AG09309 (cell line): ENCODE results near the gene RBM10.
"Not testable (repeated sequence)": the region's sequence is repeated elsewhere in the genome, so short reads cannot be mapped to it uniquely, and the experiment has no call there.

Experiments used
- DNase-seq: peaks from one replicate; pipeline ENCODE4 v3.0.0-alpha.2; 2010; ENCODE audit warnings: low read depth
- H3K4me3 ChIP-seq: 2 replicates; pipeline ENCODE4 v1.5.1; 2011; ENCODE audit warnings: mild to moderate bottlenecking, low read depth, low read length, moderate library complexity; ENCODE audit not compliant: control insufficient read depth
- TF ChIP-seq, protein P1 (sequence below): IDR thresholded peaks from 2 replicates; pipeline ENCODE4 v1.5.1; 2011; ENCODE audit warnings: mild to moderate bottlenecking, low read depth, low read length, inconsistent platforms; ENCODE audit not compliant: insufficient read depth, control insufficient read depth; ENCODE audit errors: missing control alignments

RBM10 gene

DNA sequence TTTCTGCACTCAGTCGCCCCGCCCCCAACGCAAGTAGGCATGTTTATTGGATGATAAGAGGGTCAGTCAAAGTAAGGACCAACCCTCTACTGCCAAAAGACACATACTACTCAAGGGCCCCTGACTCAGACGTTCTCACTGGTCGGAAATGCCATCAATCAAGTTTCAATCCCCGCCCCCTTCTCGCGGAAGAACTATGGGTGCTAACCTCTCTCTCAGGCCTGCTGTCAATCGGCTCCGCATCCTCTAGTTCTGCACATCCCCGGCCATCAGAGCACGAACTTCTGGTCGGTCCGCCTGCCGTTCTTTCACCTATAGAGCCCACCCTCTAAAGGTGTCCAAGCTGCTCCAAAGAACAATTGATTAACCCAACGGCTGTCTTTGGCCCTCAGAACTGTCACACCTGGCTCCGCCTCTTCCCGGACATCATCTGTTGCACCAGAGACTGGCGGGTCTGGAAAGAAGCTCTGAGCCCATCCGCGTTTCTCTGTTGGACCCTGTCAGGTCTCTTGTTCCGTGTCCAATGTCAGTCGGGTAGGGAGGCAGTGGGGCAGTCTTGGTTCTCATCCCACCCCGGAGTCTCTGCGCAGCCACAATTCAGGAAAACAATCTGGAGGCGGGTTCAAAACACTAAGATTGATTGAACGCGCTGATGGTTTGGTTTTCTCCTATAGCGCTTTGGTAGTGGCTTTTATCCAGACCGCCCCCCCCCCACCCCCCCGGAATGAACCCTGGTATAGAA, 15.7 kb upstream of the RBM10 start:
- peak overlapping the region; percentile 56 for H3K4me3 ChIP-seq
- TF ChIP-seq, protein P1, sequence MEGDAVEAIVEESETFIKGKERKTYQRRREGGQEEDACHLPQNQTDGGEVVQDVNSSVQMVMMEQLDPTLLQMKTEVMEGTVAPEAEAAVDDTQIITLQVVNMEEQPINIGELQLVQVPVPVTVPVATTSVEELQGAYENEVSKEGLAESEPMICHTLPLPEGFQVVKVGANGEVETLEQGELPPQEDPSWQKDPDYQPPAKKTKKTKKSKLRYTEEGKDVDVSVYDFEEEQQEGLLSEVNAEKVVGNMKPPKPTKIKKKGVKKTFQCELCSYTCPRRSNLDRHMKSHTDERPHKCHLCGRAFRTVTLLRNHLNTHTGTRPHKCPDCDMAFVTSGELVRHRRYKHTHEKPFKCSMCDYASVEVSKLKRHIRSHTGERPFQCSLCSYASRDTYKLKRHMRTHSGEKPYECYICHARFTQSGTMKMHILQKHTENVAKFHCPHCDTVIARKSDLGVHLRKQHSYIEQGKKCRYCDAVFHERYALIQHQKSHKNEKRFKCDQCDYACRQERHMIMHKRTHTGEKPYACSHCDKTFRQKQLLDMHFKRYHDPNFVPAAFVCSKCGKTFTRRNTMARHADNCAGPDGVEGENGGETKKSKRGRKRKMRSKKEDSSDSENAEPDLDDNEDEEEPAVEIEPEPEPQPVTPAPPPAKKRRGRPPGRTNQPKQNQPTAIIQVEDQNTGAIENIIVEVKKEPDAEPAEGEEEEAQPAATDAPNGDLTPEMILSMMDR, result no peak
- peak; percentile 91 for DNase-seq

DNA sequence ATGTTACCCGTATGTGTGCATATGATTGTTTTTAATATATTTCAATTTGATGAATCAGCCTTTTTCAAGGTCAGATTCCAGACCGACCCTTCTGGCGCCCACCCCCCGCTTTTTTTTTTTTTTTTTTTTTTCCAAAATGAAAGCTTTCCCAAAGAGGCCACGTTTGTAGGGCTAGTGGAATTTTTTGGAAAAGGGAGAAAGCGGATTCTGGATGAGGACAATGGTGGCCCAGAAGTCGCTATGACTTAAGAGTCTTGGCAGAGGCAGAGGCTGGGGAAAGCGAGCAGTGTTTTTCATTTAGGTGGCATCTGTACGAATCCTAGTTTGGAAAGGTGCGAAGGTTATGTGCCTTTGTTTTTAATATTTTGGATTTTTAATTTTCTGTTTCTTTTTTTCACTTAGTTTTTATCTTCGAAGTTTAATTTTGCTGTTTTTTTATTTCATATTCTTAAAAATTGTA, 15.1 kb upstream of the RBM10 start:
- TF ChIP-seq, protein P1, result no peak
- H3K4me3 ChIP-seq, result peak overlapping the region; percentile 56
- no peak for DNase-seq

DNA sequence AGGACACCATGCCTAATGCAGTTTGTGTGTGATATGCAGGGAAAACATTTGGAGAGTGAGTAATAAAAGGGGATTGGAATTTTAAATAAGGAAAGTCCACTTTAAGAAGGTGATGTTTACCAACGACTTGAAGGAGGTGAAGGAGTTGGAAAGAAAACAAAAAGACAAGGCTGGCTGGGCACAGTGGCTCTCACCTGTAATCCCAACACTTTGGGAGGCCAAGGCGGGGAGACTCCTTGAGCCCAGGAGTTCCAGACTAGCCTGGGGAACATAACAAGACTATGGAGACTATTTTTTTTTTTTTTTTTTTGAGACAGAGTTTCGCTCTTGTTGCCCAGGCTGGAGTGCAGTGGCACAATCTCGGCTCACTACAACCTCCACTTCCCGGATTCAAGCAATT, 11.5 kb upstream of the RBM10 start:
- TF ChIP-seq, protein P1, result no peak
- DNase-seq, result no peak
- no peak overlapping the region for H3K4me3 ChIP-seq

DNA sequence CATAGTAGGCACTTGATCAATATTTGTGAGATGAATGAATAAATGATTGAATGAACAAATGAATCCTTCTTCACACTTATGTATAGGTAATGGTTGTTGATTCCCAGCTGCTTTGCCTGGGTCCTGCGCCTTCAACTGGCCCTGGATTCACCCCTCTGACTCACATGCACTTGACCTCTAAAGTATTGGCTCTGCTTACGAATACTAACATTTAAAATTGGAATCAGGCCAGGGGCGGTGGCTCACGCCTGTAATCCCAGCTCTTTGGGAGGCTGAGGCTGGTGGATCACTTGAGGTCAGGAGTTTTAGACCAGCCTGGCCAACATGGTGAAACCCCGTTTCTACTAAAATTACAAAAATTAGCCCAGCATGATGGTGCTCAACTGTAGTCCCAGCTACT, 9.4 kb upstream of the RBM10 start:
- H3K4me3 ChIP-seq, DNase-seq: not testable (repeated sequence)

DNA sequence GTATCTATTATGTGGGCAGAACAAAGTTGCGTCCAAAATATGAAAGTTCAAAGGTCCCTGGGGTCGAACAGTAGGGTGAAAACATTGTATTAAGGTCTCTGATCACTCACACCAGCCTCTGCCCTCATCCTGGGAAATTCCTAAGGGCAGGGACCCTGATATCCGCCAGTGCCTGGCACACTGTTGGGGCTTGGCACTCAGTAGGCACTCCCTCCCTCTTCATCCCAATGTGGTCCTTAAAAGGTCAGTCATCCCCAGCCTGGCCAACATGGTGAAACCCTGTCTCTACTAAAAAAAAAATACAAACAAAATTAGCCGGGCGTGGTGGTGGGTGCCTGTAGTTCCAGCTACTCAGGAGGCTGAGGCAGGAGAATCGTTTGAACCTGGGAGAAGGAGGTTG, 6.8 kb upstream of the RBM10 start:
- DNase-seq, result no peak
- TF ChIP-seq, protein P1, result no peak
- no peak overlapping the region for H3K4me3 ChIP-seq

DNA sequence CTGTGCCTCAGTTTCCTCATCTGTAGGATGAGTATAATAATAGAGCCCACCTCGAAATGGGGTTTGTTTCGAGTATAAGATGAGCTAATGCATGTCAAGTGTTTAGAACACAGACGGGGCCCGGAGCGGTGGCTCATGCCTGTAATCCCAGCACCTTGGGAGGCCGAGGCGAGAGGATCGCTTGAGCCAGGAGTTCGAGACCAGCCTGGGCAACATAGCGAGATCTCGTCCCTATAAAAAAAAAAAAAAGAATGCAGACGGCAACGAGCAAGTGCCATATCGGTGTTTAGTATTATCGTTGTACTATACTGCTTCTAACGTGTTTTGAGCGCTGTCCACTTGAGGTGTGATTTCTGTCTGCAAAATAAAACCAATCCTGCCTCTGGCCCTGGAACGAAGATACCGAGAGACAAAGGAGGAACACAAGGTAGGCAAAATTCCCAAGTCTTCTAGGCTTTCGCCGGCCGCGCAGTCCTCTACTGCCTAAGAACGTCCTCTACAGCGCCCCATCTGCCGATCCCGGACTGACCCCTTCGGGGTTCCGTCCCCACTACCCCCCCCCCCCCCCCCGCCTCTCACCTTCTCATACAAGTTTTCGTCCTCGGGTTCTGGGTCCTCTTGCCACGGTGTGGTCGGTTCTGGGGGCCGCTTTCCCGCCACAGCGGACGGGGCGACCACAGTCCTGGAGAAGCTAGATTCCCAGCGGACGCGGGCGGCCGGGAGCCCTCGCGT, 961 bp upstream of the RBM10 start:
- H3K4me3 ChIP-seq, result peak overlapping the region; percentile 79
- TF ChIP-seq, protein P1, result no peak
- DNase-seq, result no peak
